ENCODE results near the gene FAM184B. TPM values are rescaled to one million over a fixed set of nuclear protein-coding genes. Genes with fewer than 3 reads are reported as not detected.
"Not testable (repeated sequence)": the region's sequence is repeated elsewhere in the genome, so short reads cannot be mapped to it uniquely, and the experiment has no call there.

The FAM184B gene
- total RNA-seq, 4 donors from 2014 or later, result 0.14 to 0.75 (median 0.18) TPM

DNA sequence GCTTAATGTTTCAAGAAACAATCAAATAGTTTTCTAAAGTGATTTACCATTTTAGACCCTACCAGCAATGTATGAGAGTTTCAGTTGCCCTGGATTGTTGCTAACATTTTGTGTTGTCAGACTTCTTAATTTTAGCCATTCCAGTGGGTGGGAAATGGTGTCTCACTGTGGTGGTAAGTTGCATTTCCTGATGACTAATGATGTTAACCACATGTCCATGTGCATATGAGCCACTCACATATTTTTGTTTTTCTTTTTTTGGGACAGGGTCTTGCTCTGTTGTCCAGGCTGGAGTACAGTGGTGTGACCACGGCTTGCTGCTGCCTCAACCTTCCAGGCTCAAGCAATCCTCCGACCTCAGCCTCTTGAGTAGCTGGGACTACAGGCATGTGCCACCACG, 118.7 kb downstream of the FAM184B start:
- Histone ChIP-seq H3K4me3 (no peak overlapping the region), H3K36me3 (no peaks in the 10 kb centered on the region), H3K4me1 (no peaks in the 10 kb centered on the region), H3K27ac (no peak overlapping the region), H3K27me3 (no peaks in the 10 kb centered on the region), H3K9me3 (no peaks in the 10 kb centered on the region)
- DNase-seq, result no peak
- 89 to 100% methylated on average over 3 of the region's 3 CpGs for WGBS, 2 donors (ENCODE audit: low coverage in 1 of 2)
- in situ Hi-C loops (cut with MboI; ENCODE audit: low pct_ligation_motif_present in 1 of 4, low pct_unique_long_range_greater_than_20kb in 1 of 4, low sequenced_read_pairs in 3 of 4) (no loop called here), intact Hi-C loops (cut with DNase I; ENCODE audit: low total_unique reads) (no loop called here)
- TF ChIP-seq EP300 (IDR thresholded peaks at IDR 0.05; ENCODE audit: low read depth) (no peak), POLR2A (IDR thresholded peaks at IDR 0.05) (no peak), POLR2AphosphoS5 (IDR thresholded peaks at IDR 0.05) (no peak)
- TF ChIP-seq, protein P1, sequence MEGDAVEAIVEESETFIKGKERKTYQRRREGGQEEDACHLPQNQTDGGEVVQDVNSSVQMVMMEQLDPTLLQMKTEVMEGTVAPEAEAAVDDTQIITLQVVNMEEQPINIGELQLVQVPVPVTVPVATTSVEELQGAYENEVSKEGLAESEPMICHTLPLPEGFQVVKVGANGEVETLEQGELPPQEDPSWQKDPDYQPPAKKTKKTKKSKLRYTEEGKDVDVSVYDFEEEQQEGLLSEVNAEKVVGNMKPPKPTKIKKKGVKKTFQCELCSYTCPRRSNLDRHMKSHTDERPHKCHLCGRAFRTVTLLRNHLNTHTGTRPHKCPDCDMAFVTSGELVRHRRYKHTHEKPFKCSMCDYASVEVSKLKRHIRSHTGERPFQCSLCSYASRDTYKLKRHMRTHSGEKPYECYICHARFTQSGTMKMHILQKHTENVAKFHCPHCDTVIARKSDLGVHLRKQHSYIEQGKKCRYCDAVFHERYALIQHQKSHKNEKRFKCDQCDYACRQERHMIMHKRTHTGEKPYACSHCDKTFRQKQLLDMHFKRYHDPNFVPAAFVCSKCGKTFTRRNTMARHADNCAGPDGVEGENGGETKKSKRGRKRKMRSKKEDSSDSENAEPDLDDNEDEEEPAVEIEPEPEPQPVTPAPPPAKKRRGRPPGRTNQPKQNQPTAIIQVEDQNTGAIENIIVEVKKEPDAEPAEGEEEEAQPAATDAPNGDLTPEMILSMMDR (IDR thresholded peaks at IDR 0.05), result no peak

DNA sequence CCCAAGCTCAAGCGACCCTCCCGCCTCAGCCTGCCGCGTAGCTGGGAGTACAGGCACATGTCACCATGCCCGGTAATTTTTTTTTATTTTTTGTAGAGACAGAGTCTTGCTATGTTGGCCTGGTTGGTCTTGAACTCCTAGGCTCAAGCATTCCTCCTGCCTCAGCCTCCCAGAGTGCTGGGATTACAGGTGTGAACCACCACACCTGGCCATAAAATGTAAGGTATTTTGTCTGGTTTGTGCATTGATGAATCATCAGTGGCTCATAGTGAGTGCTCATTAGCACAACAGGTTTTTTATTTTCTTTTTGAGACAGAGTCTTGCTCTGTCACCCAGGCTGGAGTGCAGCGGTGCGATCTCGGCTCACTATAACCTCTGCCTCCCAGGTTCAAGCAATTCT, 122.2 kb downstream of the FAM184B start:
- H3K36me3 ChIP-seq; H3K4me1 ChIP-seq; H3K4me3 ChIP-seq; DNase-seq; H3K27ac ChIP-seq; in situ Hi-C loops (cut with MboI; ENCODE audit: low pct_ligation_motif_present in 1 of 4, low pct_unique_long_range_greater_than_20kb in 1 of 4, low sequenced_read_pairs in 3 of 4); H3K9me3 ChIP-seq; H3K27me3 ChIP-seq; intact Hi-C loops (cut with DNase I; ENCODE audit: low total_unique reads): not testable (repeated sequence)
- 86 to 95% methylated on average over 3 to 8 of the region's 8 CpGs for WGBS, 2 donors (ENCODE audit: low coverage in 1 of 2)

DNA sequence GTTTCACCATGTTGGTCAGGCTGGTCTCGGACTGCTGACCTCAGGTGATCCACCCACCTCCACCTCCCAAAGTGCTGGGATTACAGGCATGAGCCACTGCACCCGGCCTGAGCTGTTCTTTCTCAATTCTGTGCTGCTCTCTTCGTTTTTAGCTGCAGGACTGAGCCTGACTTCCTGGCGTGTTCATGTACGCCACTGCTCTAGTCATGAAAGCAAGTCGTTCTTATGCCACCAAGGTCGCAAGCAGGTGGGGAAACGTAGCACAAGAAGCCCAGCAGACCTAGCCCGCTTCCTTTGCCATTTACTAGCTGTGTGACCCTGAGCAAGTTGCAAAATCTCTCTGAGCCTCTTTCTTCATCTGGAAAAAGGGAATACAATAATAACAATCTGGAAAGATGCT, 123.6 kb downstream of the FAM184B start:
- Histone ChIP-seq H3K27me3 (no peaks in the 10 kb centered on the region), H3K4me3 (no peak overlapping the region), H3K4me1 (no peaks in the 10 kb centered on the region), H3K36me3 (no peaks in the 10 kb centered on the region), H3K27ac (no peak overlapping the region), H3K9me3 (no peaks in the 10 kb centered on the region)
- WGBS, 2 donors (ENCODE audit: low coverage in 1 of 2), result 83 to 85% methylated on average over 4 to 8 of the region's 9 CpGs
- in situ Hi-C loops (cut with MboI; ENCODE audit: low pct_ligation_motif_present in 1 of 4, low pct_unique_long_range_greater_than_20kb in 1 of 4, low sequenced_read_pairs in 3 of 4), result no loop called here
- DNase-seq, result no peak
- TF ChIP-seq EP300 (IDR thresholded peaks at IDR 0.05; ENCODE audit: low read depth) (no peak), POLR2A (IDR thresholded peaks at IDR 0.05) (no peak), POLR2AphosphoS5 (IDR thresholded peaks at IDR 0.05) (no peak)
- TF ChIP-seq, protein P1 (IDR thresholded peaks at IDR 0.05), result no peak
- intact Hi-C loops (cut with DNase I; ENCODE audit: low total_unique reads), result no loop called here

DNA sequence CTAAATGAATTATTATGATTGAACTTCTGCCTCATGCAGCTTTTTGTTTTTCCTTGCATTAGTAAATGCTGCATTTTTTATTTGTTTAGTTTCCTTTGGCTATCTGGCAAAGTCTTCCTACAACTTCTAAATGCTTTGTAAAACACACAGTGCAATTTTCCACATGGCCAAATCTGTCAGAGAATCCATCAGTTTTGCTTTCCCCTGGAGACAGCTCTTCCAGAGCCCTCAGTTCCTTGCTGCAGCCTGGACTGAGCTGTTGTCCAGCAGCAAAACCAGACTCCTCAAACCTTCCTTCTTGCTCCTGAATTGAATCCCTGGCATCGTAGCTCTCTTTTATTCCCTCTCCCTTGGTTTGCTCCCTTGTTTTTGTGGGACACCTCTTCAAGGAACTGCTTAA, 124.3 kb downstream of the FAM184B start:
- H3K36me3 ChIP-seq, result no peaks in the 10 kb centered on the region
- H3K27me3 ChIP-seq, result no peaks in the 10 kb centered on the region
- H3K27ac ChIP-seq, result no peak overlapping the region
- 50 to 90% methylated on average over 1 of the region's 1 CpG for WGBS, 2 donors (ENCODE audit: low coverage in 1 of 2)
- TF ChIP-seq EP300 (IDR thresholded peaks at IDR 0.05; ENCODE audit: low read depth) (no peak), POLR2A (IDR thresholded peaks at IDR 0.05) (no peak), POLR2AphosphoS5 (IDR thresholded peaks at IDR 0.05) (no peak)
- TF ChIP-seq, protein P1 (IDR thresholded peaks at IDR 0.05), result no peak
- H3K4me3 ChIP-seq, result no peak overlapping the region
- intact Hi-C loops (cut with DNase I; ENCODE audit: low total_unique reads) (no loop called here), in situ Hi-C loops (cut with MboI; ENCODE audit: low pct_ligation_motif_present in 1 of 4, low pct_unique_long_range_greater_than_20kb in 1 of 4, low sequenced_read_pairs in 3 of 4) (no loop called here)
- no peak for DNase-seq
- H3K9me3 ChIP-seq, result no peaks in the 10 kb centered on the region
- no peaks in the 10 kb centered on the region for H3K4me1 ChIP-seq

DNA sequence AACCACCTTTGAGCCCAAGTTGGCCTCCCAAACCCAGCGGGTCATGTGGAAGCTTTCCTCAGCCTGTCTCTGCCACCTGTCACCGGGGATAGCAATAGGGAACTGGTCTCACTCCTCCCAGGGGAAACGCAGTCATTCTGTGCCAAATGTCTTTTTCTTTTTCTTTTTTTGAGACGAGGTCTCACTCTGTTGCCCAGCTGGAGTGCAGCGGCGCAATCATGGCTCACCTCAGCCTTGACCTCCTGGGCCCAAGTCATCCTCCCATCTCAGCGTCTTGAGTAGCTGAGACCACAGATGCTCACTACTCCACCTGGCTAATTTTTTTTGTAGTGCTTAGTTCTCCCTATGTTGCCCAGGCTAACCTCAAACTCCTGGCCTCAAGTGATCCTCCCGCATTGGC, 126.7 kb downstream of the FAM184B start:
- intact Hi-C loops (cut with DNase I; ENCODE audit: low total_unique reads), result no loop called here
- Histone ChIP-seq H3K27me3 (no peaks in the 10 kb centered on the region), H3K9me3 (no peaks in the 10 kb centered on the region), H3K4me3 (no peak overlapping the region), H3K4me1 (no peaks in the 10 kb centered on the region), H3K27ac (no peak overlapping the region), H3K36me3 (no peaks in the 10 kb centered on the region)
- TF ChIP-seq POLR2AphosphoS5 (IDR thresholded peaks at IDR 0.05) (no peak), POLR2A (IDR thresholded peaks at IDR 0.05) (no peak), EP300 (IDR thresholded peaks at IDR 0.05; ENCODE audit: low read depth) (no peak)
- TF ChIP-seq, protein P1 (IDR thresholded peaks at IDR 0.05), result no peak
- no peak for DNase-seq
- 81 to 91% methylated on average over 6 to 8 of the region's 8 CpGs for WGBS, 2 donors (ENCODE audit: low coverage in 1 of 2)
- in situ Hi-C loops (cut with MboI; ENCODE audit: low pct_ligation_motif_present in 1 of 4, low pct_unique_long_range_greater_than_20kb in 1 of 4, low sequenced_read_pairs in 3 of 4), result no loop called here

Data from transverse colon (tissue), 4 donors.